CD4-positive, alpha-beta memory T cell (primary cell): ENCODE results near the gene ZNF750. TPM values are rescaled to one million over a fixed set of nuclear protein-coding genes. Genes with fewer than 3 reads are reported as not detected.
"Not testable (repeated sequence)": the region's sequence is repeated elsewhere in the genome, so short reads cannot be mapped to it uniquely, and the experiment has no call there.

Experiments used
- CTCF ChIA-PET: fragments of 350-600 bp; sonication (Branson Sonifier 250); formaldehyde crosslinking; loops from one replicate; lab custom pipeline; 2021; ENCODE audit warnings: inconsistent platforms; ENCODE audit not compliant: partially characterized antibody; lab: Charles Lee
- POLR2A ChIA-PET: fragments of 350-600 bp; sonication (Branson Sonifier 250); formaldehyde crosslinking; loops from one replicate; lab custom pipeline; 2021; ENCODE audit not compliant: partially characterized antibody; lab: Charles Lee
- DNase-seq, 5 donors: peaks; one replicate each; pipeline versions ENCODE4 v3.0.0 to v3.0.0-alpha.2; 2020 to 2022; ENCODE audit warnings: mixed read lengths in 1 of 5
- H3K27ac ChIP-seq: one replicate; pipeline ENCODE4 v1.7.0; 2013; ENCODE audit warnings: low read depth, low read length
- H3K27me3 ChIP-seq: 2 replicates; pipeline ENCODE4 v1.7.0; 2013; ENCODE audit warnings: mild to moderate bottlenecking, low read length, moderate library complexity; ENCODE audit not compliant: insufficient read depth
- H3K36me3 ChIP-seq: 2 replicates; pipeline ENCODE4 v1.7.0; 2013; ENCODE audit warnings: mild to moderate bottlenecking, low read length, moderate library complexity; ENCODE audit not compliant: insufficient read depth
- H3K4me1 ChIP-seq: 2 replicates; pipeline ENCODE4 v1.7.0; 2013; ENCODE audit warnings: mild to moderate bottlenecking, low read length, moderate library complexity; ENCODE audit not compliant: insufficient read depth
- H3K4me3 ChIP-seq, 2 donors: one replicate each; pipeline ENCODE4 v1.7.0; 2013; ENCODE audit warnings: low read length in 2 of 2, mild to moderate bottlenecking in 1 of 2
- H3K9me3 ChIP-seq, 2 donors: one replicate each; pipeline ENCODE4 v1.7.0; 2013; ENCODE audit warnings: low read length in 2 of 2, control low read depth in 1 of 2; ENCODE audit not compliant: control insufficient read depth in 1 of 2
- H3K27ac Mint-ChIP-seq, 7 donors: one replicate each; pipeline ENCODE4 v1.8.0; 2020 to 2021; ENCODE audit warnings: mixed read lengths in 7 of 7, mild to moderate bottlenecking in 6 of 7, inconsistent platforms in 3 of 7, moderate library complexity in 3 of 7
- H3K27me3 Mint-ChIP-seq, 2 donors: one replicate each; pipeline ENCODE4 v1.8.0; 2020 to 2021; ENCODE audit warnings: mixed read lengths in 2 of 2
- H3K36me3 Mint-ChIP-seq, 2 donors: one replicate each; pipeline ENCODE4 v1.8.0; 2020 to 2021; ENCODE audit warnings: mixed read lengths in 2 of 2, inconsistent platforms in 1 of 2, mild to moderate bottlenecking in 1 of 2
- H3K4me1 Mint-ChIP-seq, 4 donors: one replicate each; pipeline ENCODE4 v1.8.0; 2020 to 2021; ENCODE audit warnings: mixed read lengths in 4 of 4, mild to moderate bottlenecking in 1 of 4
- H3K4me3 Mint-ChIP-seq, 8 donors: one replicate each; pipeline ENCODE4 v1.8.0; 2020 to 2021; ENCODE audit warnings: mixed read lengths in 8 of 8, mild to moderate bottlenecking in 7 of 8, moderate library complexity in 6 of 8, inconsistent platforms in 3 of 8
- H3K9me3 Mint-ChIP-seq, 8 donors: one replicate each; pipeline ENCODE4 v1.8.0; 2020 to 2021; ENCODE audit warnings: mixed read lengths in 8 of 8, mild to moderate bottlenecking in 5 of 8, inconsistent platforms in 3 of 8, moderate library complexity in 1 of 8
- intact Hi-C: fragments of 100-400 bp; cut with micrococcal nuclease; formaldehyde crosslinking; loops from one replicate; pipeline ENCODE4 v1.15.1; 2023
- polyA plus RNA-seq, 2 donors: library from polyadenylated mRNA; unstranded; fragments of 300-500 nt; fragmentation: Illumina TruSeq; gene quantifications; one replicate each; pipeline ENCODE4 v1.2.3, GENCODE V29; 2021
- total RNA-seq, 2 experiments: library from RNA; stranded (reverse); gene quantifications; one replicate each; pipeline ENCODE4 v1.2.3, GENCODE V29; 2021

ZNF750 gene
- total and polyA plus RNA-seq, 4 experiments from 2014 or later: not detected

DNA sequence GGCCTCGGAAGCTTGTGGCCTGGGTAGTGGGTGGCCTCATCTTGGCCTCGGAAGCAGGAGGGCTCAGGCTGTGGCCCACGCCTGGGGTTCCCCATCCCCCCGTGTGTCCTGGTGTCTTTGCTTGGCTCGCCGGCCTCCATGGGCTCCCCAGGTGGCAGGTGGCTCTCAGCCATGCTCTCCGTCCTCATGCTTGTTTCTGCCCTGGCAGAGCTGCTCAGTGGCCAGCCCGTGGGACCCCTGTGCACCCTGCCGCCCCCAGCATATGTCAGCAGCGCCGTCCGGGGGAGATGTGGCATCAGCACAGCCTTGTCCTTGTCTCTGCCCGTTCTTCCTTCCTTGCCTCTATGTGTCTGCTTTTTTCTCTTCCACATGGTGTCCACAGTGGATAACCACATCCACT, 49.4 kb downstream of the ZNF750 start:
- H3K4me3 Mint-ChIP-seq: no peak overlapping the region
- Histone ChIP-seq H3K4me1 (no peaks in the 10 kb centered on the region), H3K4me3 (no peak overlapping the region), H3K27ac (no peak overlapping the region), H3K9me3 (no peaks in the 10 kb centered on the region), H3K36me3 (no peaks in the 10 kb centered on the region), H3K27me3 (no peaks in the 10 kb centered on the region)
- H3K27me3 Mint-ChIP-seq: no peaks in the 10 kb centered on the region
- peaks cover 0 to 2% (median 0%) of the 10 kb centered on the region in 8 donors for H3K9me3 Mint-ChIP-seq
- H3K36me3 Mint-ChIP-seq: peaks cover 9 to 10% of the 10 kb centered on the region in 2 donors
- DNase-seq: no peak
- H3K27ac Mint-ChIP-seq: peak overlapping the region in 1 of 7 donors; percentile 22
- intact Hi-C loops: no loop called here
- ChIA-PET POLR2A (no interaction called here), CTCF (interaction anchor here (1.6 kb wide), 1 partner anchor 9 kb away, joined by 6 read pairs; no protein-coding TSS in a partner anchor)
- peaks cover 0 to 4% (median 0%) of the 10 kb centered on the region in 4 donors for H3K4me1 Mint-ChIP-seq

GRCh38 chr17:82789806-82790205, 50.0 kb downstream of the ZNF750 start:
- no peak overlapping the region for H3K27ac Mint-ChIP-seq
- Histone ChIP-seq H3K4me1 (no peaks in the 10 kb centered on the region), H3K9me3 (no peaks in the 10 kb centered on the region), H3K4me3 (no peak overlapping the region), H3K27ac (no peak overlapping the region), H3K36me3 (no peaks in the 10 kb centered on the region), H3K27me3 (no peaks in the 10 kb centered on the region)
- no peaks in the 10 kb centered on the region for H3K27me3 Mint-ChIP-seq
- POLR2A ChIA-PET: no interaction called here
- no peak overlapping the region for H3K4me3 Mint-ChIP-seq
- H3K9me3 Mint-ChIP-seq: peaks cover 0 to 2% (median 0%) of the 10 kb centered on the region in 8 donors
- no peak for DNase-seq
- peaks cover 0 to 4% (median 0%) of the 10 kb centered on the region in 4 donors for H3K4me1 Mint-ChIP-seq
- CTCF ChIA-PET: interaction anchor here (0.8 to 1.6 kb wide), 3 partner anchors 8 to 15 kb away, joined by 3 to 6 read pairs (median 3); no protein-coding TSS in a partner anchor
- H3K36me3 Mint-ChIP-seq: peaks cover 7 to 9% of the 10 kb centered on the region in 2 donors
- intact Hi-C loops: no loop called here

- Mint-ChIP-seq H3K27me3 (no peaks in the 10 kb centered on the region), H3K27ac (peak overlapping the region in 2 of 7 donors; percentile 12 to 73), H3K4me1 (peaks cover 0 to 4% (median 0%) of the 10 kb centered on the region in 4 donors), H3K36me3 (peaks cover 7 to 13% of the 10 kb centered on the region in 2 donors), H3K9me3 (peaks cover 0 to 2% (median 0%) of the 10 kb centered on the region in 8 donors), H3K4me3 (no peak overlapping the region)
- ChIA-PET CTCF (interaction anchor here (0.8 to 1.0 kb wide), 2 partner anchors 9 to 14 kb away, joined by 3 read pairs; no protein-coding TSS in a partner anchor), POLR2A (no interaction called here)
- Histone ChIP-seq H3K4me3 (no peak overlapping the region), H3K4me1 (no peaks in the 10 kb centered on the region), H3K9me3 (no peaks in the 10 kb centered on the region), H3K27me3 (no peaks in the 10 kb centered on the region), H3K36me3 (peaks cover 4% of the 10 kb centered on the region), H3K27ac (no peak overlapping the region)
- intact Hi-C loops: no loop called here
- no peak for DNase-seq
Measured at GRCh38 chr17:82789051-82789592, 50.7 kb downstream of the ZNF750 start.

DNA sequence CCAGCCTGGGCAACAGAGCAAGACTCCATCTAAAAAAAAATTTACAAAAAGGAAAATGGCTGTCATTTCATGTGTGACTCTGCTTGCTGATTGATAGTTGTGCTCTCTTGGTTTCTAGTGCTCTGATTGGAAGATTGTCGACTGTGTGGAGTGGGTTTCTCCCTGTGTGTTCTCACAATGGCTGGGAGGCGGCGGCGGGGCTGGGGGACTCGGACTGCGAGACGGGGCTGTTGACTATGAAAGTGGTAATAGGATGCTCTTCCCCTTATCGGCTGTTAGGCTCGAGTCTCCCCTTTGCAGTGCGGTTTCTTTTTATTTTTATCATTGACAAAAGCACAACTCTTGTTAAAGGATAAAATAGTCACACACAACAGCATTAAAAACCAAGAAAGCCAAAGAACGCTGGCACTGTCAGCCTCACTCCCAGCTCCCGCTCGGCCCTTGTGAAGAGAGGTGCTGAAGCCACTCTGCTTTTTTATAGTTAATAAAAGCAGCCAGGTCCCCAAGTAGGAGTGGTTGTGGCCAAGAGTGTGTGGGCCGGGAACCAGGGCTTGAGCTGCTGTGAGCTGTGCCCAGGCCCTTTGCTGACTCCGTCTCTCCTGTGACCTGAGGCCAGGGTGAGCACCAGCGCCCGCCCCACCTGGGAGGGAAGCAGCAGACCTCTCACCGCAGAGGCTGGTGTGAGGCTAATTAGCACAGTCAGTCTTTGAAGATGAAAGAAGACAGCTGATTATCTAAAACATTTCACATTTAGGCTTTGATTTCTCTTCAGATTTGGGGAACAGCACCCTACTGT, 51.4 kb downstream of the ZNF750 start:
- H3K36me3 ChIP-seq: peaks cover 6% of the 10 kb centered on the region
- CTCF ChIA-PET: no interaction called here

GRCh38 chr17:82787081-82787848, 52.6 kb downstream of the ZNF750 start:
- Histone ChIP-seq H3K36me3 (peaks cover 11% of the 10 kb centered on the region), H3K27ac (no peak overlapping the region), H3K4me1 (peaks cover under 1% of the 10 kb centered on the region), H3K9me3 (no peaks in the 10 kb centered on the region), H3K4me3 (no peak overlapping the region), H3K27me3 (no peaks in the 10 kb centered on the region)
- no peak for DNase-seq
- Mint-ChIP-seq H3K4me3 (no peak overlapping the region), H3K27ac (no peak overlapping the region), H3K27me3 (no peaks in the 10 kb centered on the region), H3K9me3 (no peaks in the 10 kb centered on the region), H3K4me1 (peaks cover 2 to 12% (median 6%) of the 10 kb centered on the region in 4 donors), H3K36me3 (peaks cover 8 to 26% of the 10 kb centered on the region in 2 donors)
- CTCF ChIA-PET: no interaction called here
- intact Hi-C loops: no loop called here
- POLR2A ChIA-PET: no interaction called here

More for the DNA sequence above, 51.4 kb downstream of the ZNF750 start:
- intact Hi-C loops: no loop called here
- Mint-ChIP-seq H3K9me3 (peaks cover 0 to 2% (median 0%) of the 10 kb centered on the region in 8 donors), H3K27me3 (no peaks in the 10 kb centered on the region), H3K4me3 (no peak overlapping the region), H3K4me1 (peaks cover 0 to 4% (median 0%) of the 10 kb centered on the region in 4 donors), H3K36me3 (peaks cover 8 to 17% of the 10 kb centered on the region in 2 donors), H3K27ac (peak overlapping the region in 3 of 7 donors; percentile 60 to 73 (median 70))
- no peaks in the 10 kb centered on the region for H3K27me3 ChIP-seq
- no peak overlapping the region for H3K4me3 ChIP-seq
- H3K9me3 ChIP-seq: no peaks in the 10 kb centered on the region
- no peak for DNase-seq
- H3K27ac ChIP-seq: no peak overlapping the region
- H3K4me1 ChIP-seq: no peaks in the 10 kb centered on the region
- POLR2A ChIA-PET: no interaction called here

DNA sequence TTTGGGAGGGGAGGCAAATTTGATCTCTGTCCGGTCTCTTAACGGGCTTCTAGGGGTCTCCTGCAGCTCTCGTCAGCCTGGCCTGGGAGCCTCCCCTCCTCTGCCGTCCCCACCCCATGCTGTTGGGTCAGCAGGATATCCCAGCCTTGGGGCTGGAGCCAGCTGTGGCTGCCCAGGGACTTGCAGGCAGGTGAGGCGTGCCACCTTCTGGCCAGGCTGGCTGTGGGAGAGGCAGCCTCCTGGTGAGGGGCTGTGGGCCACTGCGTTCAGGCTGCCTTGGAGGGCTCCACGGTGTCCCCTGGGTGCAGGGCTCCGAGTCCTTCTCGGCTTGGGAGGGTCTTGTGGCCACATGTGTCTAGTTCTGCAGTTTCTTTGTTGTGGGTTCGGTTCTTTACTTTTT, 53.4 kb downstream of the ZNF750 start:
- POLR2A ChIA-PET: no interaction called here
- no peaks in the 10 kb centered on the region for H3K9me3 Mint-ChIP-seq
- H3K4me3 Mint-ChIP-seq: no peak overlapping the region
- no peak overlapping the region for H3K27ac Mint-ChIP-seq
- Histone ChIP-seq H3K9me3 (no peaks in the 10 kb centered on the region), H3K4me3 (no peak overlapping the region), H3K4me1 (peaks cover 5% of the 10 kb centered on the region), H3K27ac (no peak overlapping the region), H3K27me3 (no peaks in the 10 kb centered on the region), H3K36me3 (peaks cover 13% of the 10 kb centered on the region)
- peaks cover 10 to 27% of the 10 kb centered on the region in 2 donors for H3K36me3 Mint-ChIP-seq
- H3K4me1 Mint-ChIP-seq: peaks cover 5 to 20% (median 11%) of the 10 kb centered on the region in 4 donors
- CTCF ChIA-PET: no interaction called here
- H3K27me3 Mint-ChIP-seq: no peaks in the 10 kb centered on the region
- no peak for DNase-seq
- intact Hi-C loops: no loop called here

DNA sequence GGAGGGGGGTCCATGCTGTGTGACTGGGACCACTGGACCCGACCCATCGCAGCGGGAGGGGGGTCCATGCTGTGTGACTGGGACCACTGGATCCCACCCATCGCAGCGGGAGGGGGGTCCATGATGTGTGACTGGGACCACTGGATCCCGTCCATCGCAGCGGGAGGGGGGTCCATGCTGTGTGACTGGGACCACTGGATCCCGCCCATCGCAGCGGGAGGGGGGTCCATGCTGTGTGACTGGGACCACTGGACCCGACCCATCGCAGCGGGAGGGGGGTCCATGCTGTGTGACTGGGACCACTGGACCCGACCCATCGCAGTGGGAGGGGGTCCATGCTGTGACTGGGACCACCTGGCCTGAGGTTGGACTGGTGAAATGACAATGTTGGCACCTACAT, 54.2 kb downstream of the ZNF750 start:
- H3K4me1 ChIP-seq, H3K4me3 ChIP-seq, H3K27ac ChIP-seq, H3K4me3 Mint-ChIP-seq, H3K27me3 Mint-ChIP-seq, POLR2A ChIA-PET, H3K9me3 Mint-ChIP-seq, H3K9me3 ChIP-seq, intact Hi-C loops, DNase-seq, H3K27me3 ChIP-seq, CTCF ChIA-PET, H3K27ac Mint-ChIP-seq: not testable (repeated sequence)
- peaks cover 5 to 20% (median 11%) of the 10 kb centered on the region in 4 donors for H3K4me1 Mint-ChIP-seq
- peaks cover 14% of the 10 kb centered on the region for H3K36me3 ChIP-seq
- H3K36me3 Mint-ChIP-seq: peaks cover 8 to 25% of the 10 kb centered on the region in 2 donors
